ENCODE data around the gene TPST1. TPM values are rescaled to one million over a fixed set of nuclear protein-coding genes. Genes with fewer than 3 reads are reported as not detected.

The TPST1 gene
- total and polyA plus RNA-seq, 2 of the 8 experiments (the other 6 are each of a cell fraction or from before 2014, with no cell fraction given), result 8.2 to 18.4 TPM

DNA sequence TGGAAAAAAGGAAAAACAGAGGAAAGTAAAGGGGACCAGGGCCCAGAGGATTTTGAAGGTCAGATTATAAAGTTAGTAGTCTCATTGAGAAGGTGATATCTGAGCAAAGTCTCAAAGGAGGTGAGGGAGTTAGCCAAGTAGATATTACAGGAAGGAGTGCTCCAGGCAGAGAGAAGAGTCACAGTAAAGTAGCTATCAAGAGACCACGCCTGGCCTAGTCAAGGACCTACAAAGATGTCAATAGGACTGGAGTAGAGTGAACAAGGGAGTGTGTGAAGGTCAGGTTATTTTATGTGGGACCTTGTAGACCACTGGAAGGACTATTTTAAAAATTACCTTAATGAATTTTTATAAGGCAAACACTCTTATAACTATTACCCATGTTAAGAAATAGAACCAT is 64.8 kb downstream of the TPST1 start:
- H2BK120ac ChIP-seq (replicated peaks; ENCODE audit: low read depth, low read length), result no peak overlapping the region
- no peaks in the 10 kb centered on the region for H3K23me2 ChIP-seq (ENCODE audit: low read depth, low read length)
- WGBS, 2 experiments (ENCODE audit: extremely low coverage in 1 of 2, insufficient coverage in 1 of 2, insufficient read length in 1 of 2, insufficient replicate concordance in 2 of 2, low coverage in 1 of 2, low lambda C conversion rate in 2 of 2, missing lambda C conversion rate in 1 of 2), result 92% methylated on average over 1 of the region's 1 CpG; no CpG with 5 or more reads in 1 of the 2 experiments
- H3K9me3 ChIP-seq (ENCODE audit: insufficient read depth in 2 of 2, low read depth in 1 of 2, low read length in 1 of 2), result peaks cover 9 to 13% of the 10 kb centered on the region in 2 experiments; a peak in 3 of 4 replicates
- POLR2A ChIA-PET (ENCODE audit: partially characterized antibody), result interaction anchor here (0.5 to 1.3 kb wide), 2 partner anchors 10 to 728 kb away, joined by 3 read pairs; no protein-coding TSS in a partner anchor
- H4K20me1 ChIP-seq (replicated peaks in 1 of 2; ENCODE audit: control insufficient read depth in 1 of 2, insufficient read depth in 2 of 2, low read length in 2 of 2), result no peaks in the 10 kb centered on the region
- no peak overlapping the region for H3K9ac ChIP-seq (replicated peaks in 1 of 4; ENCODE audit: extremely low read depth in 1 of 4, low read depth in 3 of 4, low read length in 3 of 4)
- H2BK12ac ChIP-seq (ENCODE audit: low read depth, low read length), result no peak overlapping the region
- no peak overlapping the region for H3K27ac ChIP-seq (ENCODE audit: low read depth, low read length)
- H3K14ac ChIP-seq (ENCODE audit: insufficient read length), result no peak overlapping the region
- H2BK15ac ChIP-seq (ENCODE audit: low read length), result no peak overlapping the region
- H3K27me3 ChIP-seq (replicated peaks in 1 of 4; ENCODE audit: control insufficient read depth in 3 of 4, extremely low read depth in 1 of 4, insufficient read depth in 3 of 4, low read length in 3 of 4), result no peaks in the 10 kb centered on the region
- no peaks in the 10 kb centered on the region for H3K79me2 ChIP-seq (ENCODE audit: control insufficient read depth in 1 of 2, insufficient read depth in 2 of 2, low read length in 2 of 2)
- H4K8ac ChIP-seq (ENCODE audit: extremely low read depth, insufficient read depth, low read length), result no peak overlapping the region
- H3K4me2 ChIP-seq (ENCODE audit: insufficient read depth in 1 of 2, low read depth in 2 of 2, low read length in 2 of 2), result no peak overlapping the region
- H4K91ac ChIP-seq (replicated peaks; ENCODE audit: insufficient read length, low read length), result no peak overlapping the region
- CTCF ChIA-PET (ENCODE audit: partially characterized antibody), result interaction anchor here (1.2 kb wide), 1 partner anchor 45 kb away, joined by 3 read pairs; no protein-coding TSS in a partner anchor
- no peaks in the 10 kb centered on the region; a peak in 1 of 7 replicates for H3K4me1 ChIP-seq (replicated peaks in 1 of 4; ENCODE audit: control insufficient read depth in 3 of 4, insufficient read depth in 4 of 4, low read length in 3 of 4)
- 0 out of 2 replicates have a peak overlapping the region, but pooled peaks have one; percentile 65 for H2AK5ac ChIP-seq (ENCODE audit: low read depth, low read length)
- no peak overlapping the region for H3K4me3 ChIP-seq (ENCODE audit: extremely low read depth in 1 of 4, insufficient read depth in 2 of 4, low read depth in 3 of 4, low read length in 4 of 4)
- H3K36me3 ChIP-seq (ENCODE audit: control insufficient read depth in 2 of 4, insufficient read depth in 4 of 4, low read length in 3 of 4), result no peaks in the 10 kb centered on the region
- no peaks in the 10 kb centered on the region for H3K79me1 ChIP-seq (ENCODE audit: low read depth, low read length)
- no peak overlapping the region for H3K4ac ChIP-seq (replicated peaks; ENCODE audit: insufficient read length, low read depth, low read length)
- no peak overlapping the region for H4K5ac ChIP-seq (ENCODE audit: insufficient read length, low read depth, low read length)
- H3K56ac ChIP-seq (replicated peaks; ENCODE audit: insufficient read length, low read depth, low read length), result no peak overlapping the region
- H2BK5ac ChIP-seq (ENCODE audit: low read depth, low read length), result no peak overlapping the region
- H2BK20ac ChIP-seq (ENCODE audit: low read length), result no peak overlapping the region
- peak; percentile 58 for FAIRE-seq
- H3K18ac ChIP-seq (ENCODE audit: extremely low read depth, low read length), result no peak overlapping the region
- no peak for DNase-seq (ENCODE audit: low read depth in 1 of 2, low spot score in 2 of 2)
- H3K23ac ChIP-seq (ENCODE audit: insufficient read length), result no peak overlapping the region
- H2AFZ ChIP-seq (ENCODE audit: low read length), result no peak overlapping the region
- TF ChIP-seq EGR1 (IDR thresholded peaks at IDR 0.05; ENCODE audit: borderline replicate concordance, low read depth, low read length) (no peak), BACH1 (IDR thresholded peaks at IDR 0.05; ENCODE audit: low read length) (no peak), BCL11A (IDR thresholded peaks at IDR 0.05; ENCODE audit: low read depth in 2 of 2, low read length in 2 of 2) (no peak), KDM1A (IDR thresholded peaks at IDR 0.05; ENCODE audit: borderline replicate concordance, low read length) (no peak), SP2 (IDR thresholded peaks at IDR 0.05; ENCODE audit: low read length) (no peak), CBX5 (IDR thresholded peaks at IDR 0.05; ENCODE audit: low read depth, low read length) (no peak), NANOG (IDR thresholded peaks at IDR 0.05; ENCODE audit: insufficient read depth, low read depth, low read length, poor library complexity, severe bottlenecking) (no peak), CEBPB (IDR thresholded peaks at IDR 0.05; ENCODE audit: low read depth, low read length) (no peak), SRF (IDR thresholded peaks at IDR 0.05; ENCODE audit: low read depth, low read length) (no peak), ZNF274 (IDR thresholded peaks at IDR 0.05; ENCODE audit: borderline replicate concordance, extremely low read depth, low read length) (no peak), NRF1 (IDR thresholded peaks at IDR 0.05; ENCODE audit: low read depth, low read length) (no peak)
- TF ChIP-seq, protein P1, sequence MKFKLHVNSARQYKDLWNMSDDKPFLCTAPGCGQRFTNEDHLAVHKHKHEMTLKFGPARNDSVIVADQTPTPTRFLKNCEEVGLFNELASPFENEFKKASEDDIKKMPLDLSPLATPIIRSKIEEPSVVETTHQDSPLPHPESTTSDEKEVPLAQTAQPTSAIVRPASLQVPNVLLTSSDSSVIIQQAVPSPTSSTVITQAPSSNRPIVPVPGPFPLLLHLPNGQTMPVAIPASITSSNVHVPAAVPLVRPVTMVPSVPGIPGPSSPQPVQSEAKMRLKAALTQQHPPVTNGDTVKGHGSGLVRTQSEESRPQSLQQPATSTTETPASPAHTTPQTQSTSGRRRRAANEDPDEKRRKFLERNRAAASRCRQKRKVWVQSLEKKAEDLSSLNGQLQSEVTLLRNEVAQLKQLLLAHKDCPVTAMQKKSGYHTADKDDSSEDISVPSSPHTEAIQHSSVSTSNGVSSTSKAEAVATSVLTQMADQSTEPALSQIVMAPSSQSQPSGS (IDR thresholded peaks at IDR 0.05; ENCODE audit: low read length), result no peak
- TF ChIP-seq, protein P2, sequence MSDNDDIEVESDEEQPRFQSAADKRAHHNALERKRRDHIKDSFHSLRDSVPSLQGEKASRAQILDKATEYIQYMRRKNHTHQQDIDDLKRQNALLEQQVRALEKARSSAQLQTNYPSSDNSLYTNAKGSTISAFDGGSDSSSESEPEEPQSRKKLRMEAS (IDR thresholded peaks at IDR 0.05), result no peak

Measured in H1 (cell line).